HFFc6 (cell line): ENCODE results near the gene CDH13. TPM values are rescaled to one million over a fixed set of nuclear protein-coding genes. Genes with fewer than 3 reads are reported as not detected.

Experiments used
- DNase-seq: peaks from one replicate; pipeline ENCODE4 v3.0.0-alpha.2; 2018
- H3K27ac Mint-ChIP-seq: 2 replicates; pipeline ENCODE4 v1.8.0; 2020; ENCODE audit warnings: mild to moderate bottlenecking, mixed read lengths
- H3K27me3 Mint-ChIP-seq: 2 replicates; pipeline ENCODE4 v1.8.0; 2021; ENCODE audit warnings: mild to moderate bottlenecking, moderate library complexity, mixed read lengths; ENCODE audit not compliant: insufficient read depth
- H3K36me3 Mint-ChIP-seq: 2 replicates; pipeline ENCODE4 v1.8.0; 2021; ENCODE audit warnings: low read depth, mixed read lengths
- H3K4me1 Mint-ChIP-seq: 2 replicates; pipeline ENCODE4 v1.8.0; 2020; ENCODE audit warnings: low read depth, mixed read lengths
- H3K4me3 Mint-ChIP-seq: 2 replicates; pipeline ENCODE4 v1.8.0; 2020; ENCODE audit warnings: mild to moderate bottlenecking, moderate library complexity, mixed read lengths
- H3K9me3 Mint-ChIP-seq: 2 replicates; pipeline ENCODE4 v1.8.0; 2020; ENCODE audit warnings: mild to moderate bottlenecking, mixed read lengths
- total RNA-seq, 6 experiments: library from RNA; stranded (reverse); fragmentation: NEBNext Ultra II Directional; extraction: Animal tissue kit (Norgen Biotek cat#: 25700); gene quantifications; 2 replicates in 1 of 6; 3 replicates in 5 of 6; pipeline ENCODE4 v1.2.3, GENCODE V29; 2021
- TF ChIP-seq, protein P1 (sequence below): fragments of 200-600 bp; sonication (generic); IDR thresholded peaks from 2 replicates; pipeline ENCODE4 v1.5.0; 2021; ENCODE audit warnings: antibody characterized with exemption, mild to moderate bottlenecking

CDH13 gene
- total RNA-seq, 6 experiments from 2014 or later, result 3.6 to 14.7 (median 4.7) TPM

DNA sequence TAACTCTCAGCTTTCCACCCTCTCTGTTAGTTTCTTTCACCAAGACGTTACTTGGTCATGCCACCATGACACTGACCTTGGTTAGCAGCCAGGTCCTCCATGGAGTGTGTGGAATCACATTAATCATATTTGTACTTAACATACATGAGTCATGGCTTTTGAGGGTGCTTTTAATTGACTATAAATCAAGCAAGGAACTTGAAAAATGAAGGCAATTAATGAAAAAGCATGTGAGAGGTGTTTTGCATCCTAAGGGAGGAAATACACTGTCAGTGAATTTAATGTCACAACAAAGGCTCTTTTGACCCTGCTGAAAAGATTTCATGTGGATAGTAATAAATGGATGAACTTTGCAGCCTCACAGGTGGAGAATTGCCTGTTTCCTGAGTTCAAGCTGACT lies 240.7 kb downstream of the CDH13 start:
- DNase-seq, result no peak
- Mint-ChIP-seq H3K4me1 (no peaks in the 10 kb centered on the region), H3K36me3 (peaks cover 10% of the 10 kb centered on the region), H3K27me3 (no peaks in the 10 kb centered on the region), H3K27ac (no peak overlapping the region), H3K9me3 (peaks cover 39% of the 10 kb centered on the region), H3K4me3 (no peak overlapping the region)
- TF ChIP-seq, protein P1, sequence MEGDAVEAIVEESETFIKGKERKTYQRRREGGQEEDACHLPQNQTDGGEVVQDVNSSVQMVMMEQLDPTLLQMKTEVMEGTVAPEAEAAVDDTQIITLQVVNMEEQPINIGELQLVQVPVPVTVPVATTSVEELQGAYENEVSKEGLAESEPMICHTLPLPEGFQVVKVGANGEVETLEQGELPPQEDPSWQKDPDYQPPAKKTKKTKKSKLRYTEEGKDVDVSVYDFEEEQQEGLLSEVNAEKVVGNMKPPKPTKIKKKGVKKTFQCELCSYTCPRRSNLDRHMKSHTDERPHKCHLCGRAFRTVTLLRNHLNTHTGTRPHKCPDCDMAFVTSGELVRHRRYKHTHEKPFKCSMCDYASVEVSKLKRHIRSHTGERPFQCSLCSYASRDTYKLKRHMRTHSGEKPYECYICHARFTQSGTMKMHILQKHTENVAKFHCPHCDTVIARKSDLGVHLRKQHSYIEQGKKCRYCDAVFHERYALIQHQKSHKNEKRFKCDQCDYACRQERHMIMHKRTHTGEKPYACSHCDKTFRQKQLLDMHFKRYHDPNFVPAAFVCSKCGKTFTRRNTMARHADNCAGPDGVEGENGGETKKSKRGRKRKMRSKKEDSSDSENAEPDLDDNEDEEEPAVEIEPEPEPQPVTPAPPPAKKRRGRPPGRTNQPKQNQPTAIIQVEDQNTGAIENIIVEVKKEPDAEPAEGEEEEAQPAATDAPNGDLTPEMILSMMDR, result no peak

DNA sequence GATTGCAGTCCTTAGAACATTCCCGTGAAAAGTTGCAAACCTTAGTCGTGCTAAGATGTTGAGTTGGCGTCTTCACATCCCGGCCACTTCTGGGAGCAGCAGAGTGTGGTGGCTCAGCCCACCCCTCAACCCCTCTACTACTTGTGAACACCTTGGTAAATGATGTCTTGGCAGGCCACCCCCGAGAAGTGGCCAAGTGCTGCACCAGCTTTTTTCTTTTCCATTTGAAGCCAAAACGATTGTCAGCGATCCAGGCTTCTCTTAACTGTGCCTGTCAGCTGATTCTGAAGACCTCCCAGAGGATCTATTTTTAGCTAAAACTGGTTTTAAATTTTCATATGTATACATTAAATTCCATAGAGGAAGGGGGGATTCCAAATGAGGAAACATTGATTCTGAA lies 247.5 kb downstream of the CDH13 start:
- H3K27me3 Mint-ChIP-seq, result peaks cover 2% of the 10 kb centered on the region; the same call in 1 of the 2 replicates
- no peak overlapping the region for H3K4me3 Mint-ChIP-seq
- peaks cover 5% of the 10 kb centered on the region for H3K36me3 Mint-ChIP-seq
- H3K9me3 Mint-ChIP-seq, result peaks cover 17% of the 10 kb centered on the region
- TF ChIP-seq, protein P1, result no peak
- no peak for DNase-seq
- H3K4me1 Mint-ChIP-seq, result peaks cover 14% of the 10 kb centered on the region; the same call in 1 of the 2 replicates
- no peak overlapping the region for H3K27ac Mint-ChIP-seq

DNA sequence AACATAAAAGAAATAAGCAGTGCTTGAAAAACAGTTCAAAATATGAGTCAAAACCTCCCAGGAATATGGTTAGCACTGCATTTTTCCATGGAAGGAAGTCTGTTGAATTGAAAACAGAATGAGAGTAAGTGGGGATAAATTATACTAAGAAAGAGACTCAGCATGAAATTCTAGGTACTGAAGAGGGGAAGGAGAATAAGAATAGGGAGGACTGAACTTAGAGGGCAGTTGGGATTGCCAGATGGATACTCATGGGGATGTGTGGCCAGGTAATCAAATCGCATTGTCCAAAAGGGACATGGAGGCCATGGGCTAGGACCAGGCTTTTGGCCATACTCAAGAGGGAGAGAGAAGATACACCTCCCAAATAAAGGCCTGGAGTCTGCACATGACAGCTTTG lies 247.9 kb downstream of the CDH13 start:
- peaks cover 5% of the 10 kb centered on the region for H3K36me3 Mint-ChIP-seq
- no peak for DNase-seq
- H3K9me3 Mint-ChIP-seq, result peaks cover 14% of the 10 kb centered on the region
- peaks cover 2% of the 10 kb centered on the region; the same call in 1 of the 2 replicates for H3K27me3 Mint-ChIP-seq
- H3K27ac Mint-ChIP-seq, result no peak overlapping the region
- H3K4me1 Mint-ChIP-seq, result peaks cover 14% of the 10 kb centered on the region; the same call in 1 of the 2 replicates
- TF ChIP-seq, protein P1, result no peak
- no peak overlapping the region for H3K4me3 Mint-ChIP-seq

DNA sequence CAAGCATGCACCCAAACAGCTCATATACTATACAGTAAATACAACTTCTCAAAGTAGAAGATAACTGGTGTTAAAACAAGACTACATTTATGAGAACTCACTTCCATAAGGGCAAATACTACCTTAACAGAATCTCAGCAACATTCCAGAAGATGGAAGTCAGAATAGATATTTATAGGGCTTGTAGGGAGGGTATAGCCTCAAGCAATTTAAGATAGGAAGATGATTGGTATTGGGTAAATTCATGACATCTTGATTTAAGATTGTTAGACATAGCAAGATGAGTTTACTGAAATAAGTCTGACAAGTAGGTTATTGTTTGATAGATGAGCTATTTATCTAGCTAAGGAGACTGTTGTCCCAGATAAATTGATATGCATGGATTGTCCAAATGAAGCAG lies 250.2 kb downstream of the CDH13 start:
- Mint-ChIP-seq H3K27ac (no peak overlapping the region), H3K36me3 (peaks cover 5% of the 10 kb centered on the region; the same call in 1 of the 2 replicates), H3K9me3 (peaks cover 9% of the 10 kb centered on the region), H3K27me3 (peaks cover 2% of the 10 kb centered on the region; the same call in 1 of the 2 replicates), H3K4me3 (no peak overlapping the region), H3K4me1 (peaks cover 14% of the 10 kb centered on the region; the same call in 1 of the 2 replicates)
- TF ChIP-seq, protein P1, result no peak
- no peak for DNase-seq

DNA sequence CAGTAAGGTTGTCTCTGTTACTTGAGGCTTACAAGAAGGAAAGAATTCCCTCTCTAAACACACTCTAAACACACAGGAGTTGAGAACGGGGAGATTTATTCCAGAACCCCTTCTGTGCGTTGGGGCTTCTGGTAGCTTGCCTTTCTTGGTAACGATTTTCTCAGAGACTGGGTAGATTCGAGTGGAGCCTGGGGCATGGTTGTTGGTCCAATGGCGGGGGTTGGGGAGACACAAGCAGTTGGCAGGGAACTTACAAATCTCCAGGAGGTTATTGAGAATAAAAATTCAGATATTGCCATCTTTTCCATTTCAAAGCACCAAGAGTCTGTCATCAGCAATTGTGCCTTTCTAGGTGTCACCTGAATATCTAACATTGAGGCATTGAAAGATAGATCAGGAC lies 251.7 kb downstream of the CDH13 start:
- Mint-ChIP-seq H3K27me3 (peaks cover 2% of the 10 kb centered on the region; the same call in 1 of the 2 replicates), H3K27ac (no peak overlapping the region), H3K4me3 (no peak overlapping the region), H3K4me1 (peaks cover 14% of the 10 kb centered on the region; the same call in 1 of the 2 replicates), H3K9me3 (peaks cover 9% of the 10 kb centered on the region), H3K36me3 (peaks cover 5% of the 10 kb centered on the region; the same call in 1 of the 2 replicates)
- TF ChIP-seq, protein P1, result no peak
- DNase-seq, result no peak
